ENCODE measurements around the gene INPP5E.

- TF ChIP-seq POLR2A (IDR thresholded peaks at IDR 0.05) (peak; percentile 23), CTCF (IDR thresholded peaks at IDR 0.05) (no peak)
Observed at GRCh38 chr9:136441681-136442245, 2.1 kb upstream of the INPP5E start.

All from right lobe of liver (tissue), 4 donors.